GM12878 (cell line): ENCODE measurements around the gene EFHD2. TPM values are rescaled to one million over a fixed set of nuclear protein-coding genes. Genes with fewer than 3 reads are reported as not detected.

Experiments used
- ASH2L ChIP-seq: fragments of 300-600, 200-600 bp; sonication (generic); IDR thresholded peaks from 2 replicates; pipeline ENCODE4 v1.6.1; 2017; ENCODE audit warnings: low read depth, mild to moderate bottlenecking, borderline replicate concordance
- BRCA1 ChIP-seq: IDR thresholded peaks from 2 replicates; pipeline ENCODE4 v1.6.1; 2011; ENCODE audit warnings: low read depth, low read length, improper control_type of control experiment
- CEBPZ ChIP-seq: fragments of 150-350 bp; IDR thresholded peaks from 2 replicates; pipeline ENCODE4 v1.6.1; 2016; ENCODE audit warnings: low read depth, low read length
- CREB1 ChIP-seq: IDR thresholded peaks from 2 replicates; pipeline ENCODE4 v1.6.1; 2012; ENCODE audit warnings: low read depth, mild to moderate bottlenecking, inconsistent platforms
- DPF2 ChIP-seq: fragments of 450-650 bp; IDR thresholded peaks from 2 replicates; pipeline ENCODE4 v1.6.1; 2017; ENCODE audit warnings: mild to moderate bottlenecking
- HCFC1 ChIP-seq: fragments of 150-350 bp; IDR thresholded peaks from 2 replicates; pipeline ENCODE4 v1.6.1; 2014; ENCODE audit warnings: low read length
- HDGF ChIP-seq: fragments of 450-650 bp; IDR thresholded peaks from 2 replicates; pipeline ENCODE4 v1.6.1; 2016; ENCODE audit warnings: antibody characterized with exemption
- IRF5 ChIP-seq: fragments of 450-650 bp; IDR thresholded peaks from 2 replicates; pipeline ENCODE4 v1.6.1; 2017; ENCODE audit warnings: borderline replicate concordance
- KDM1A ChIP-seq: fragments of 200-600 bp; sonication (generic); IDR thresholded peaks from 2 replicates; pipeline ENCODE4 v1.6.1; 2016; ENCODE audit warnings: borderline replicate concordance
- MEF2A ChIP-seq: IDR thresholded peaks from 2 replicates; pipeline ENCODE4 v1.6.1; 2011; ENCODE audit warnings: low read depth, mild to moderate bottlenecking, low read length, moderate library complexity; ENCODE audit not compliant: insufficient read depth
- MEF2B ChIP-seq: fragments of 450-650 bp; IDR thresholded peaks from 2 replicates; pipeline ENCODE4 v1.6.1; 2018; ENCODE audit warnings: mild to moderate bottlenecking, moderate library complexity; ENCODE audit not compliant: partially characterized antibody, poor library complexity, severe bottlenecking
- POU2F2 ChIP-seq: IDR thresholded peaks from 3 replicates; pipeline ENCODE4 v1.6.1; 2011; ENCODE audit warnings: low read depth, mild to moderate bottlenecking, low read length, borderline replicate concordance
- RAD51 ChIP-seq: fragments of 450-650 bp; IDR thresholded peaks from 2 replicates; pipeline ENCODE4 v1.6.1; 2016; ENCODE audit warnings: moderate library complexity, mild to moderate bottlenecking, inconsistent platforms
- RUNX3 ChIP-seq: IDR thresholded peaks from 2 replicates; pipeline ENCODE4 v1.6.1; 2012; ENCODE audit warnings: low read length, inconsistent platforms
- SMAD5 ChIP-seq: IDR thresholded peaks from 2 replicates; pipeline ENCODE4 v1.6.1; 2016; ENCODE audit warnings: antibody characterized with exemption, low read depth
- SREBF2 ChIP-seq: IDR thresholded peaks from 2 replicates; pipeline ENCODE4 v1.6.1; 2012; ENCODE audit warnings: mild to moderate bottlenecking, low read length
- YBX1 ChIP-seq: fragments of 450-650 bp; IDR thresholded peaks from 2 replicates; pipeline ENCODE4 v1.6.1; 2016; ENCODE audit warnings: antibody characterized with exemption
- ZNF24 ChIP-seq: fragments of 450-650 bp; IDR thresholded peaks from 2 replicates; pipeline ENCODE4 v1.6.1; 2017; ENCODE audit warnings: antibody characterized with exemption, mild to moderate bottlenecking
- ZNF274 ChIP-seq: IDR thresholded peaks from one replicate; pipeline ENCODE4 v1.8.0; 2011; ENCODE audit not compliant: insufficient read length, insufficient read depth
- ZSCAN29 ChIP-seq: fragments of 450-650 bp; IDR thresholded peaks from 2 replicates; pipeline ENCODE4 v1.6.1; 2017; ENCODE audit warnings: mild to moderate bottlenecking, moderate library complexity
- polyA plus RNA-seq, 11 experiments: library from polyadenylated mRNA; depleted of rRNA in 4 of 11; unstranded in 6 of 11; stranded (reverse) in 5 of 11; fragments of >200 nt; fragmentation: Nextera tagmentation in 4 of 11; fragmentation: Illumina TruSeq in 1 of 11; extraction: Ambion mirVana in 4 of 11; extraction: Trizol in 1 of 11; gene quantifications; 1 replicate in 1 of 11; 2 replicates in 10 of 11; pipeline versions ENCODE4 v1.2.1 to v1.2.3, GENCODE V29; 2011 to 2016; ENCODE audit warnings: inconsistent platforms in 2 of 11, missing spikeins in 2 of 11, low read depth in 1 of 11
- total RNA-seq, 4 experiments: library from RNA; depleted of rRNA in 3 of 4; stranded (reverse); fragments of >200 nt in 3 of 4; fragmentation: Illumina TruSeq in 1 of 4; extraction: Trizol in 1 of 4; gene quantifications; 2 replicates each; pipeline versions ENCODE4 v1.2.1 to v1.2.3, GENCODE V29; 2013 to 2021
- TF ChIP-seq, protein P1 (sequence below): fragments of 450-650 bp; IDR thresholded peaks from 2 replicates; pipeline ENCODE4 v1.6.1; 2017; ENCODE audit warnings: antibody characterized with exemption, mild to moderate bottlenecking, moderate library complexity
- TF ChIP-seq, protein P2 (sequence below): fragments of 450-650 bp; conservative IDR thresholded peaks from 2 replicates; pipeline ENCODE4 v1.6.1; 2017; ENCODE audit warnings: mild to moderate bottlenecking, moderate library complexity

EFHD2 gene
- total and polyA plus RNA-seq, 10 of the 15 experiments (the other 5 are each of a cell fraction or from before 2014, with no cell fraction given), result 4.0 to 114 (median 66.1) TPM

GRCh38 chr1:15430787-15431570, 21.3 kb downstream of the EFHD2 start (continued):
- TF ChIP-seq CEBPZ (no peak), RUNX3 (no peak; the same call in 1 of the 2 replicates), RAD51 (no peak), CREB1 (no peak), ZNF274 (no peak), HDGF (no peak), KDM1A (no peak), ZNF24 (no peak), ZSCAN29 (no peak), DPF2 (no peak), MEF2B (peak; percentile 49), IRF5 (no peak), HCFC1 (no peak), POU2F2 (no peak), YBX1 (no peak), MEF2A (no peak), SMAD5 (no peak), SREBF2 (no peak), ASH2L (no peak), BRCA1 (no peak)
- TF ChIP-seq, protein P1, sequence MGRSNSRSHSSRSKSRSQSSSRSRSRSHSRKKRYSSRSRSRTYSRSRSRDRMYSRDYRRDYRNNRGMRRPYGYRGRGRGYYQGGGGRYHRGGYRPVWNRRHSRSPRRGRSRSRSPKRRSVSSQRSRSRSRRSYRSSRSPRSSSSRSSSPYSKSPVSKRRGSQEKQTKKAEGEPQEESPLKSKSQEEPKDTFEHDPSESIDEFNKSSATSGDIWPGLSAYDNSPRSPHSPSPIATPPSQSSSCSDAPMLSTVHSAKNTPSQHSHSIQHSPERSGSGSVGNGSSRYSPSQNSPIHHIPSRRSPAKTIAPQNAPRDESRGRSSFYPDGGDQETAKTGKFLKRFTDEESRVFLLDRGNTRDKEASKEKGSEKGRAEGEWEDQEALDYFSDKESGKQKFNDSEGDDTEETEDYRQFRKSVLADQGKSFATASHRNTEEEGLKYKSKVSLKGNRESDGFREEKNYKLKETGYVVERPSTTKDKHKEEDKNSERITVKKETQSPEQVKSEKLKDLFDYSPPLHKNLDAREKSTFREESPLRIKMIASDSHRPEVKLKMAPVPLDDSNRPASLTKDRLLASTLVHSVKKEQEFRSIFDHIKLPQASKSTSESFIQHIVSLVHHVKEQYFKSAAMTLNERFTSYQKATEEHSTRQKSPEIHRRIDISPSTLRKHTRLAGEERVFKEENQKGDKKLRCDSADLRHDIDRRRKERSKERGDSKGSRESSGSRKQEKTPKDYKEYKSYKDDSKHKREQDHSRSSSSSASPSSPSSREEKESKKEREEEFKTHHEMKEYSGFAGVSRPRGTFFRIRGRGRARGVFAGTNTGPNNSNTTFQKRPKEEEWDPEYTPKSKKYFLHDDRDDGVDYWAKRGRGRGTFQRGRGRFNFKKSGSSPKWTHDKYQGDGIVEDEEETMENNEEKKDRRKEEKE, result no peak
- TF ChIP-seq, protein P2, sequence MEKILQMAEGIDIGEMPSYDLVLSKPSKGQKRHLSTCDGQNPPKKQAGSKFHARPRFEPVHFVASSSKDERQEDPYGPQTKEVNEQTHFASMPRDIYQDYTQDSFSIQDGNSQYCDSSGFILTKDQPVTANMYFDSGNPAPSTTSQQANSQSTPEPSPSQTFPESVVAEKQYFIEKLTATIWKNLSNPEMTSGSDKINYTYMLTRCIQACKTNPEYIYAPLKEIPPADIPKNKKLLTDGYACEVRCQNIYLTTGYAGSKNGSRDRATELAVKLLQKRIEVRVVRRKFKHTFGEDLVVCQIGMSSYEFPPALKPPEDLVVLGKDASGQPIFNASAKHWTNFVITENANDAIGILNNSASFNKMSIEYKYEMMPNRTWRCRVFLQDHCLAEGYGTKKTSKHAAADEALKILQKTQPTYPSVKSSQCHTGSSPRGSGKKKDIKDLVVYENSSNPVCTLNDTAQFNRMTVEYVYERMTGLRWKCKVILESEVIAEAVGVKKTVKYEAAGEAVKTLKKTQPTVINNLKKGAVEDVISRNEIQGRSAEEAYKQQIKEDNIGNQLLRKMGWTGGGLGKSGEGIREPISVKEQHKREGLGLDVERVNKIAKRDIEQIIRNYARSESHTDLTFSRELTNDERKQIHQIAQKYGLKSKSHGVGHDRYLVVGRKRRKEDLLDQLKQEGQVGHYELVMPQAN, result no peak
